ENCODE measurements around the gene GLI3.

The GLI3 gene

DNA sequence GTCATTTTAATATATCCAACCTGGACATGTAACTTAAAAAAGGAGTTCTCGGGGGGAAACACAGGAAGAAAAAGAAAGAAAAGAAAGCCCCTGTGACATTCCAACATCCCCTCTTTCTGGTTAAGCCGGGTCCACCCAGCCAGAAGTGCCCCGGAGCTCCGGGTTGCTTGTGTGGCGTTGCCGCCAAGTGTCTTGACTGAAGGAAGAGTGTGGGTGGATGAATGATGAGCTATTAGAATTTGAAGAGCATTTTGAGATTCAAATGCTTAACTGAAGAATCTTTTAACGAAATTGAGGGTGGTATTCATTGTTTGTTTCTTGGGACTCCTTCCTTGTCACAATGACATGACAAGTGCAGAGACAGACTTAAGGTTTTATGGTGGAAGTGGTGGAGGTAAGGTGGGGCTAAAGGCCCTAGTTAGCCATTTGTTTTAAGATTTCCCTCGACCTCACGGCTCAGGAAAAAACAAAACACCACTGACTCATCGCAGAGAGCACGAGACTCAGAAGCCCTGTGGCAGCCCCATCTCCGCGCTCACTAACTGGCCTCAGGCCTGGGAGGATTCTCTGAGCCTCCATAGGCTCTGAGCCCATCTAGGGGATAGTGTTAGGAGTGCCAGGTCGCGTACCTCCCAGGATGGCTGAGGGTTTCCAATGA is 1.8 kb upstream of the GLI3 start (continued):
- TF ChIP-seq ZNF660 (tag by site-specific recombination; IDR thresholded peaks at IDR 0.05) (peak; percentile 42; the same call in 1 of the 2 replicates), EGR2 (tag by site-specific recombination; IDR thresholded peaks at IDR 0.05; ENCODE audit: low read depth) (peak; percentile 19; the same call in 1 of the 2 replicates), FEZF1 (tag by site-specific recombination; IDR thresholded peaks at IDR 0.05) (peak; percentile 59), ZNF426 (tag by site-specific recombination; IDR thresholded peaks at IDR 0.05) (no peak), ZNF548 (tag by site-specific recombination; IDR thresholded peaks at IDR 0.05) (no peak), ZNF629 (tag by site-specific recombination; IDR thresholded peaks at IDR 0.05) (peak; percentile 51; the same call in 1 of the 2 replicates), ZBTB17 (tag by site-specific recombination; IDR thresholded peaks at IDR 0.05) (peak; percentile 63; the same call in 1 of the 2 replicates), ZNF639 (tag by site-specific recombination; IDR thresholded peaks at IDR 0.05) (0 out of 2 replicates have a peak, but pooled peaks have one; percentile 39), GLIS2 (tag by site-specific recombination; IDR thresholded peaks at IDR 0.05) (peak; percentile 22; the same call in 1 of the 2 replicates), ZNF600 (tag by site-specific recombination; IDR thresholded peaks at IDR 0.05) (no peak), ZNF248 (tag by site-specific recombination; IDR thresholded peaks at IDR 0.05) (no peak), ZFHX2 (tag by site-specific recombination; conservative IDR thresholded peaks at IDR 0.05) (peak; percentile 63), ZNF362 (tag by site-specific recombination; IDR thresholded peaks at IDR 0.05) (peak; percentile 53; the same call in 1 of the 2 replicates), ZNF843 (tag by site-specific recombination; IDR thresholded peaks at IDR 0.05) (no peak), ZNF366 (tag by site-specific recombination; conservative IDR thresholded peaks at IDR 0.05) (peak; percentile 59; the same call in 1 of the 2 replicates), ZXDB (tag by site-specific recombination; IDR thresholded peaks at IDR 0.05) (0 out of 2 replicates have a peak, but pooled peaks have one; percentile 12), ZNF335 (tag by site-specific recombination; conservative IDR thresholded peaks at IDR 0.05) (no peak), SP3 (tag by site-specific recombination; IDR thresholded peaks at IDR 0.05) (no peak), PRDM1 (tag by site-specific recombination; IDR thresholded peaks at IDR 0.05) (peak; percentile 25; the same call in 1 of the 2 replicates), ZNF433 (tag by site-specific recombination; IDR thresholded peaks at IDR 0.05; ENCODE audit: low read depth) (no peak), SP7 (tag by site-specific recombination; IDR thresholded peaks at IDR 0.05) (0 out of 2 replicates have a peak, but pooled peaks have one; percentile 28)
- TF ChIP-seq, protein P1, sequence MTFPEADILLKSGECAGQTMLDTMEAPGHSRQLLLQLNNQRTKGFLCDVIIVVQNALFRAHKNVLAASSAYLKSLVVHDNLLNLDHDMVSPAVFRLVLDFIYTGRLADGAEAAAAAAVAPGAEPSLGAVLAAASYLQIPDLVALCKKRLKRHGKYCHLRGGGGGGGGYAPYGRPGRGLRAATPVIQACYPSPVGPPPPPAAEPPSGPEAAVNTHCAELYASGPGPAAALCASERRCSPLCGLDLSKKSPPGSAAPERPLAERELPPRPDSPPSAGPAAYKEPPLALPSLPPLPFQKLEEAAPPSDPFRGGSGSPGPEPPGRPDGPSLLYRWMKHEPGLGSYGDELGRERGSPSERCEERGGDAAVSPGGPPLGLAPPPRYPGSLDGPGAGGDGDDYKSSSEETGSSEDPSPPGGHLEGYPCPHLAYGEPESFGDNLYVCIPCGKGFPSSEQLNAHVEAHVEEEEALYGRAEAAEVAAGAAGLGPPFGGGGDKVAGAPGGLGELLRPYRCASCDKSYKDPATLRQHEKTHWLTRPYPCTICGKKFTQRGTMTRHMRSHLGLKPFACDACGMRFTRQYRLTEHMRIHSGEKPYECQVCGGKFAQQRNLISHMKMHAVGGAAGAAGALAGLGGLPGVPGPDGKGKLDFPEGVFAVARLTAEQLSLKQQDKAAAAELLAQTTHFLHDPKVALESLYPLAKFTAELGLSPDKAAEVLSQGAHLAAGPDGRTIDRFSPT (tag by site-specific recombination; IDR thresholded peaks at IDR 0.05), result no peak
- TF ChIP-seq, protein P2, sequence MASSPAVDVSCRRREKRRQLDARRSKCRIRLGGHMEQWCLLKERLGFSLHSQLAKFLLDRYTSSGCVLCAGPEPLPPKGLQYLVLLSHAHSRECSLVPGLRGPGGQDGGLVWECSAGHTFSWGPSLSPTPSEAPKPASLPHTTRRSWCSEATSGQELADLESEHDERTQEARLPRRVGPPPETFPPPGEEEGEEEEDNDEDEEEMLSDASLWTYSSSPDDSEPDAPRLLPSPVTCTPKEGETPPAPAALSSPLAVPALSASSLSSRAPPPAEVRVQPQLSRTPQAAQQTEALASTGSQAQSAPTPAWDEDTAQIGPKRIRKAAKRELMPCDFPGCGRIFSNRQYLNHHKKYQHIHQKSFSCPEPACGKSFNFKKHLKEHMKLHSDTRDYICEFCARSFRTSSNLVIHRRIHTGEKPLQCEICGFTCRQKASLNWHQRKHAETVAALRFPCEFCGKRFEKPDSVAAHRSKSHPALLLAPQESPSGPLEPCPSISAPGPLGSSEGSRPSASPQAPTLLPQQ (tag by site-specific recombination; IDR thresholded peaks at IDR 0.05), result peak; percentile 60; the same call in 1 of the 2 replicates
